ENCODE measurements around the gene COL5A1.

COL5A1 gene

DNA sequence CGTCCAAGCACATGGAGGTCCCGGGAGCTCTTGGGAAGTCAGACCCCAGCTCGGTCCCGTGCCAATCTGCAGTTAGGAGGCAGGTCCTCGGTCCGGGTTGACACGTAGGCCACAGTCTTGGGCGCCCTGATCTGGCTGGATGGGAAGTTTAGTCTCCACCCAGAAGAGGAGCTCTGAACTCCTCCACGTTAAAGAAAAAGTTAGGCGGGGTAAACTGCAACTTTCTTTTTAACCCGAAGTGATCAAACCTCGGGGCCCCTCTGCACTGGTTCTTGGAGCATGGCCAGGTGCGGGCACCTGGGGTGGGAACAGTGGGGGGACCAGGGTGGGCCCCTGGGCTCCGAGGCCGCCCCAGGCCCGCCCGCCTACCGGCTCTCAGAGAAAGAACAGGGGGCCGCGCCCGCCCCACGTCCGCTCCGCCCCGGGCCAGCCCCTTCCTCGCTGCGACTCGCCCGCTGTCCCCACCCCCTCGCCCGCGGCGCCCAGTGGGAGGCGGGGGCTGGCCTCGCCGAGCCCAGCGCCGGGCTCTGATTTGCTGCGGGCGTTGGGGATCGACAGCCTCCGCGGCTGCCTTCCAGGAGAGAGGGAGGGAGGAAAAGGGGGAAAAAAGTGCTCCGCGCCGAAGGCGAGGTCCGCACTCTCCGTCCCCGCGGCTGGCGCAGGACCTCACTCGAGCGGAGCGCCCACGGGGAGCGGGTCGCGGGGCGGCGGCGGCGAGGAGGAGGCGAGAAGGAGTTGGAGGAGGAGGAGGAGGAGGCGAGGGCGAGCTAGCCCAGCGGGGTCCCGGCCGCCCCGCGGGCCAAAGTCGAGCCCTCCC lies at the start of gene COL5A1:
COL5A1 (plus strand) TSS at position 631 of the 817 bp plus-strand sequence. CDS start 385 bp downstream, outside the sequence.
- no peak for DNase-seq

DNA sequence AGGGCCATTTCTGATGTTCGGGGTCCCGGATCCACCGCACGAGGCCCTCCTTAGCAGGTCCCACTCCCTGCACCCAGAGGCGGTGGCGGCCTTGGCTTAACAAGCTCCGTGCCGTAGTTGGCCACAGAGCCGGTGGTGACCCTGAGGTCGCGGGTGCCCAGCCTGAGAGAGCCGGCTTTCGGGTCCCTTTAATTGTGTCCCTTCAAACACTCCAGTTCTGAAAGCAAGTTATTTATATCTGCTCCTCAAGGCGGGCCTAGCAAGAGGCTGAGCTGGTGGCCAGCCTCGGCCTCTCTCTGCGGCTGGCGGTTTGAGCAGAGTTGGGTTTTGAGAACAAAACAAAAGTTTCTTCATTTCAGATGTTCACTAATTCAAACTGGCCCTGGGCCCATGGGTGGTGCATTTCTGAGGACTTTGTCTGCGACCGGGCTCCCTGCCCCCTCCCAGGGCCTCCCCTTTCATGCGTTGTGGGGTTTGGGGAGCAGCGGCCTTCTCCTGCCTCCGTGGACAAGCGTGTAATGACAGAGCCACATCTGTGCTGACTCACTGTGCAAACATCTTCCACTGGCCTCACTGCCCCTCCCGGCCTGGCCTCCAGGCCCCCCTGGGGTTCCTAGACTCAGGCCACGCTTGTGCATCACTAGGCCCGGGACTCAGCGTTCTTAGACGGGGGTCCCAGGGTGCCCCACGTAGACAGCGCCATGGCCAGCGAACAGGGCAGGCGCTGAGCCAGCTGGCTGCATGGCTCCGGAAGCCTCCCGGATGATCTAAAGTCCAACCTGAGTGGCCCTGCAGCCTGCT lies 49.4 kb upstream of the COL5A1 start:
- DNase-seq: no peak

DNA sequence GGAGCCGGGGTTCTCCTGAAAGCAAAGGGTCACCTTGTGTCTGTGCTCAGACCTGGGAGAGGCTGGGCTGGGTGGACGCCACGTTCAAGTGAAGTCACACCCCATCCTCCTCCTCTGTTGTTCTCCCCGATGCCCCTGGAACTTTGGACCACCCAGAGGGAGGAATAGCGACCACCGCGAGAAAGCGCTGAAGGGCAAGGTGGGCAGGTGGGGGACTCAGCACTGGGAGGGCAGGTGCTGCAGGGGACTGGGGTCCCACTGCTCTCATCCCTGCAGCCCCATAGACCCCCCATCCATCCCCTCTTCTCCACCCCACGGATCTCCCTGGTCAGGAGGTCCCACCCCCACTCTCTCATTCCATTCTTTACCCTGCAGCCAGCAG lies 48.8 kb upstream of the COL5A1 start:
- no peak for DNase-seq

DNA sequence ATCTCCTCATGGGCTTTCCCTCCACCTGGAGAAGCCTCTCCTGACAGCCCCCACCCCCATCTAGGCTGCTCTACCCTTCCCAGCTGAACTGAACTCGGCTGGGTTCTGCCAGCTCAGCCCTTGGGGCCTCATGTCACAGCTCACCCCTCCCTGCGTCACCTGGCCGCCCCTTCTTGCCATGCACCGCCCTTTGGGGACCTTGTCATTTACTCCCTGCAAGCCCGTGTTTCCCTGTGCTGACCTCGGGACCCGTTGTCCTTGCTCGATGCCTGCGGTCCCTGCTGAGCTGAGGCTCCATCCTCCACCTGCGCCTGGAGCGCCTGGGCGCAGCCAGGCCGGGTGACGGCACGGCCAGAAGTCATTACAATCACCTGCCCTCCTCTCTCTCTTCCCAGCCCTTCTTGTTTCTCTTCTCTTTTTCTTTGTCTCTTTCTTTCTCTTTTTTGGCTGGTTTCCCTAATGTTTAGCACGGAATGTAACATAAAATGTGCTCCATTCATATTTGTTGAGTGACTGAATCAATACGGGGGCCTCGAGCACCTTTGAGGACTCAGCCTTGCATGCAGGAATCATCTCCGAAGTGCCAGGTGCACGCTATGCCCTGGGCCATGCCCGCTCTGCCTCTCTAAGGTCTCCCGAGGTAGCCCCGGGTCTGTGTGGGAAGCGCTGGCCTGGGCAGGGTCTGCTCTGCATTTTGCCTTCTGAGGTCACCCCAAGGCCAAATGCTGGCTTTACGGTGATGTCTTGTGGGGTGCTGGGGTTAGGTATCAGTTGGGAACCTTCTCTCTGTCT lies 48.1 kb upstream of the COL5A1 start:
- DNase-seq: no peak

DNA sequence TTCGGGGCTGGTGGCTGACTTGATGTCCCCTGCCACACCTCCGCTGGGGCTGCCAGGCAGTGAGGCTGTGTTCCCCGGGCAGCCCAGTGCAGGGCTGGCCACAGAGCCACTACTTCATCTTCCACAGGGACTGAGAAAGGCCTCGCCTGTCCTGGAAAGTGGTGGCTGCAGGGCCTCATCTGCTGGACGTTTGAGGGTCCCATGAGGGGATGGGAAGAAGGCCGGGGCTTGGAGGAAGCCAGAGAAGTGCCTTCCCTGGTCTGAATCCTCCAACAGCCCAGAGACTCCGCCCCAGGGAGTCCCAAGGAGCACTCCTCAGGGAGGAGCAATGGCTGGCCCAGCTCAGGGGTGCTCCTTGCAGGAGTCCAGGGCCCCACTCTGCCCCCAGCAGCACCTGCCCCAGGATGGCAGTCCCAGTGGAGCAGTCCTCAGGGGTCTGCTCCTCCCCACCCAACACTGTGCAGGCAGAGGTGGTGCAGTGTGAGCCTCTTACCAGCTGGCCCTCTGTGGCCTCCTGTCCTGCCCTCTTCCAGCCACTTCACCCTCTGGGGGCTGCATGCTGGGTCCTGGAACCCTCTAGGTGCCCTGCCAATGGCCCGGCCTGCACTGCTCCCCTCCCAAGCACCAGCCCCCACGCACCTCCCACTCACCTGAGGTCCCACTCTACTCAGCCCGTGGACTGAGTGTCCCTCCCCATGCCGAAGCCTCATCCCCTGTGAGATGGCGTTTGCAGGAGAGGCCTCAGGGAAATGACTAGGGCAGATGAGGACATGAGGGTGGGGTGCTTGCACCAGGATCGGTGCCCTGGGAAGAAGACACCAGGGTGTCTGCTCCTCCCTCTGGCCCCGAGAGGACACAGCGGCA lies 47.3 kb upstream of the COL5A1 start:
- DNase-seq: no peak

DNA sequence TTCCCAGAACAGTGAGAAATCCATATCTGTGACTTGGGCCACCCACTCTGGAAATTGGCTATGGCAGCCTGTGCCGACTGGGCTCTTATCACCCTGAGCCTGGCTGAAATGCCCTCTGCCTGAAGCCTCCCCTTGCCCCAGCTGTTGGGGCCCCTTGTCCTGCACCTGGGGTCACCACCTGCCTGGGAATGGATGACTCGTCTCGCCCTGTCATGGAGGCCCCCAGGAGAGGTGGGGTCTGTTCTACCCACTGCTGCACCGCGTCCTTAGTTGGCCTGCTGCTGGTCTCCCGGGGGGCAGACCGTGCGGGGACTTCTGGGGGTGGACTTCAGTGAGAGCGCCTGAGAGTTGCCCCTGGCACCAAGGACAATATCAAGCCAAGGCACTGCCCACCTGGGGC lies 46.6 kb upstream of the COL5A1 start:
- no peak for DNase-seq

DNA sequence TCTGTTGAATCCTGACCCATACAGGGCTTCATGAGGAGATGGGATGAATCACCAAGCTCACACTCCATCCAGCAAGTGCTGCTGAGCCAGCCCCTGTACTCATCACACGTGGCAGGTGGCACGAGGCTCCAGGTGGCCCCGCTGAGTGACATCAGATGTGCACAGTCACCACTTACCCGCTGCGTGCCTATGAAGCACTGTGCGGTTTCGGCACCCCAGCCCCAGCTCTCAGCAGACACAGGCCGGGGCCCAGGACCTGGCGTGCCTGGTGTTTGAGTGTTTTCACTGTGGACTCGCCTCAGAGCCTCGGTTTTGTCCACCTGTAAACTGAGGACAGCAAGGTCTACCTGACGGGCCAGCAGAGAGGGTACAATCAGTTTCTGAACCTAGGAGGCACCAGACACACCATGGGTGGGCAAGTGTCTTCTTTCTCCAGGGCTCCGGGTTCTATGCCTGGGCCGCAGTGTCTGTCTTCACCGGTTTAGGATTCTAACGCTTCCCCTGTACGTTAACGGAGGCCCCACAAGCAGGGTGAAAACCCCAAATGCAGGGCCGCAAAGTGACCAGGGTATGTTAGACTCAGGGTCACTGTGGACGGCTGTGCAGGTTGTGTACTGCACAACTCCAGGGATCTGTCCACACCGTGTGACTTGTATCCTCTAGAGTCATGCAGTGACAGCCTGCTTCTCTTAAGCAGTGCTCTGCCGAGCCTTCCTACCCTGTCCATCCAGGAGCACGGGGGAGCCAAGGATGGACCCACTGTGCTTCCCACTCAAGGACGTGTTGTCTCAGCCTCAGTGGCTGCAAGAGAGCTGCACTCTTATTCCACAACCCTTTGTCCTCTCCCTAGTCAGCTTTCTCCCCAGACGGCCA lies 44.3 kb upstream of the COL5A1 start:
- DNase-seq: no peak

DNA sequence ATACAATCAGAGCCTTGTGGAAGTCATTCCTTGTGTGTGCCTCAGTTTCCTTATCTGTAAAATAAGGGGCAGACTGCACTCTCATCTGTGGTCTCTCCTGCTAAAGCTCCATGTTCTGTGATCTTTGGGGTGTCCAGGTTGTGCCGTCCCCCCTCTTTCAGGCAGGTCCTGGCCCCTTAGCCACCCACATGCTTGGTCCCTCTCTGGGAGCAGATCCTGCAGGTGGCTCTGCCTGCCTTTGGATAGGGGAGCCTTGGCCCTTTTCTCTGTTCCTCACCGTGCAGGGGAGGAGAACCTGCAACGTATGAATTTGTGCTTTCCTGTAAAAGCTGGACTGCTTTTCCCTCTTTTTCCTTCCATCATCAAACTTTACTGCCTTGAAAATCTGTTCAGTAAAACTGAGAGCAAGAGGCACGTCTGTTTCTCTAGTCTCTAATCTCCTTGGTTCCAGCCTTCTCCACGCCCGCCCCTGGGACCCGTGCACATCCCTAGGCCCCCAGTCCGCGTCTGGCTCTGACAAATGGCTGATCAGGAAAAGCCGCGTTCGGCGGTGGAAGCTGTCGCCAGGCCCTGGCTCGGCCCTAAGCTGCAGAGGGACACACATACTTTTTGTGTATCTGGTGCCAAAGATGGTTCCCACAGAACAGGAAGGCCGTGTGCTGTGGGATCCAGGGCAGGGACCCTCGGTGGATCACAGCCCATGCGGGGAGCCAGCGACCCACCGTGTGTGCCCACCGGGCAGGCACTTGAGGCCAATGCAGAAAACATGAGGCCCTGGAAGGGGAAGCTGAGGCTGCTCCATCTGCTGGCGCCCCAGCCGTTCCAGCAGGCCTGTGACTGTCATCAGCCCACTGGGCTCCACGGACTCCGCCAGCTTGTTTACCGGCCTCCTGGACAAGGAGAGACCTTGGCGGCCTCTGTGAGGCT lies 43.4 kb upstream of the COL5A1 start:
- no peak for DNase-seq

DNA sequence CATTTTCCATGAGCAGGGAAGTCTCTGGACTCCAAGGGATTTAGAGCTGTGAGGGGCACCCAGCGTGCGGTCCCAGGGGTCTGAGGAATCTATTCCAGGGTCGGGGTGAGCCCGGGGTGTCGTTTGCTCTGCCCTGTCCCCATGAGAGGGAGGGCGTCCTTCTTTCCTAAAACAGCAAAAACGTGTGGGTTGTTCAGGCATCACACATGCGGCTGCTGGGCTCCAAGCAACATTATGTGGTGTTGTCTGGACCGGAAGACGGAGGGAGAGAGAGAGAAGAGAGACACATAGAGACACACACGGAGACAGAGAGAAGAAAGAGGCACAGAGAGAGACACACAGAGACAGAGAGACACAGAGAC lies 42.7 kb upstream of the COL5A1 start:
- no peak for DNase-seq

DNA sequence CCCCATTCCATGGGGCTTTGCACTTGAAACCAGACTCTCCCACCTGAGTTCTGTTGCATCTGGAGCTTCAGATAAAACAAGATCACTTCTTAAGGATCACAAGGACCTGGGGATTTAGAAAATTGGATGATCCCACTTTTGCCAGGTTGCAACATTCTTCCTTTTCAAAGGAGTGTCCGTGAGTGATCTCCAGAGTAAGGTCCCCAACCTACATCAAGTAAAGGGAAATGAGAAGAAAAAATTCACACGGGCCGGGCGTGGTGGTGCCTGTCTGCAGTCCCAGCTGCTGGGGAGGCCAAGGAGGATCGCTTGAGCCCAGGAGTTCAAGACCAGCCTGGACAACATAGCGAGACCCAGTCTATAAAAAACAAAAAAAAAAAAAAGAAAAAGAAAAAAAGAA lies 41.2 kb upstream of the COL5A1 start:
- DNase-seq: no peak

DNA sequence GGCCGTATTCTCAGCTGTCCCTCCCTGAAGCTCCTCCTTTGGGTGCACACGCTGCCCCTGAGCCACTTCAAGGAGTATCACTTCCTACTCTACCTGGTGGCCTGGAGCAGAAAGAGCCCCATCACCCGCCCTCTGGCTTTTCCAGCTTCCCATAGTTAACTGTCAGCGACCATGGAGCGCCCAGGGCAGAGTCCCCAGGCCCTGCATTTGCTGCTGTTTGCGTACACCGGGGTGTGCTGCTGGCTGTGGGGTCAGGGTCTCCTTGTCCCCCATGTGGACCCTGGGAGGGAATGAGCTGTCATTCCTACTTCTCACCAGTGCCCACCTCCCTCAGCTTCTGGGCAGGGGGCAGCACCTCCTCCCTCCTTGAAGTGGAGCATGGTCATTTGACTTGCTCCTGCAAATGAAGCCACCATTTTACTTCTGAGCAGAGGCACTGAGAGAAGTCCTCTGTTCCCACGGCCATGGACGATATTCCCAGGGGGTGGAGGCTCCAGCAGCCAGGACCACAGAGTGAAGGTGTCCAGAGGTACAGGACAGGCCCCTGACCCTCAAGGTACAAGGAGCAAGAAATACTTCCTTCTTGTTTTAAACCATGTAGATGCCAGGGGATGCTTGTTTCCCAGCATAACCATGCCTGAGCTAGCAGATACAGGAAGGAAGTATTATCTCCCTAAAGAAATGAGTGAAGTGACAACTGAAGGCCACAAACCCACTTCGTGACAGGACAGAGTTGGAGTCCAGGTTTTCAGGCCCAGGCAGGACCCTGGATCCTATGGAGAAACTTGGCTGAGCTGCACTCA lies 40.6 kb upstream of the COL5A1 start:
- no peak for DNase-seq

DNA sequence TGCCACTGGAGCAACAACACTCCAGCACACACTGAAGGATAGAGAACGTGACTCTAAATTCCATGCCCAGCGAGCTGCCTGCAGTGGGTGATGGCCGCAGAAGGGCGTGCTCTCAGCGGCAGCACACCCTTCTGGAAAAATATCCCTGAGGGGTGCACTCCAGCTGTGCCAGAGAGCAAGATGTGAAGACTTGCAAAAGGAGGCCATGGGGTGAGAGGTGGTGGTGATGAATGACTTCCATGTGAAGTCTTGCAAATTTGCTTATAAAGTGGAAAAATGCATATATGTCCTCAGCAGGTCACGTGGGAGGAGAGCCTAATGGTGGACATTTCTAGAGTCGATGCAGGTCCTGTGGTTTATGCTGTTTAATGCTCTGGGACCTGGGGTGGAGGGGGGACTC lies 39.8 kb upstream of the COL5A1 start:
- no peak for DNase-seq

DNA sequence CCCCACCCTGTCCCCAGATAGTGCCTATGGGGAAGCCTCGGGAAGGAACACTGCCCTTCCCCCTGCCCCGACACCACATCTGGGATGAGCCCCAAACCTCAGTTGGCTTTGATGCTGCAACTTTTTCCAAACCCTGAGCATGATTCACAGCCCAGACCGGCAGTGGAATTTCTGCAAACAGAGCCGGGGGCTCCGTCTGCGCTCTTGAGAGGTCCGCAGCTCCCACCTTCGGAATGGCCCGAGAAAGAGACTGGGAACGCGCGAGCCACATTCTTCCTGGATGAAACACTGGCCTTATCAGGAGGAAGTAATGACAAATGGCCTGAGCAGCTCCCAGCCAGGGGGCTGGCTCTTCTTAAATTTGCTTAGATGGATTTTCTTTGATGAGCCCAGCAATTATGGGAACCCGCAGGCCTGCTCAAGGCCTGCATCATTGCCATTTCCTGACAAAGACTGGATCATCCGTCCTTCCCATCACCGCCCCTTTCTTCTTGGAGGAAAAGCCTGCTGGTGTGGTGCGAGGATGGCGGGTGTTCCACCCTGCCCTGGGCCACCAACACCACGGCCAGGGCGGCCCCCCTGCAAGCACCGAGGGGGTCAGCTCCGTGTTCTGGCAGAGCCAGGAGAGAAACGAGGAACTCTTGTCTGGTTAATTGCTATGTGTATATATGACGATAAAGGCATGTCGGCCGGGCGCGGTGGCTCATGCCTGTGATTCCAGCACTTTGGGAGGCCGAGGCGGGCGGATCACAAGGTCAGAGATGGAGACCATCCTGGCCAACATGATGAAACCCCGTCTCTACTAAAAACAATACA lies 38.8 kb upstream of the COL5A1 start:
- DNase-seq: no peak

DNA sequence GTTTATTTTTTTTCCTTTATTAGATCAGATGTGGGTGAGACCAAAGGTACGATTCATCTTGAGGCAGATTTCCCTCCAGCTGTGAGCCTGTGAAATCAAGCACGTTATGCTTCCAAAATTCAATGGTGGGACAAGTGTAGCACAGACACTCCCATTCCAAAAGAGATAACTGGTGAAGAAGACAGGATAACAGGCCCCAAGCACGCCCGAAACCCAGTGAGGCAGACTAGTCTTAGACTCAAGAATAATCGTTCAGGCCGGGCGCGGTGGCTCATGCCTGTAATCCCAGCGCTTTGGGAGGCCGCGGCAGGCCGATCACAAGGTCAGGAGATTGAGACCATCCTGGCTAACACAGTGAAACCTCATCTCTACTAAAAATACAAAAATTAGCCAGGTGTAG lies 36.8 kb upstream of the COL5A1 start:
- DNase-seq: no peak

DNA sequence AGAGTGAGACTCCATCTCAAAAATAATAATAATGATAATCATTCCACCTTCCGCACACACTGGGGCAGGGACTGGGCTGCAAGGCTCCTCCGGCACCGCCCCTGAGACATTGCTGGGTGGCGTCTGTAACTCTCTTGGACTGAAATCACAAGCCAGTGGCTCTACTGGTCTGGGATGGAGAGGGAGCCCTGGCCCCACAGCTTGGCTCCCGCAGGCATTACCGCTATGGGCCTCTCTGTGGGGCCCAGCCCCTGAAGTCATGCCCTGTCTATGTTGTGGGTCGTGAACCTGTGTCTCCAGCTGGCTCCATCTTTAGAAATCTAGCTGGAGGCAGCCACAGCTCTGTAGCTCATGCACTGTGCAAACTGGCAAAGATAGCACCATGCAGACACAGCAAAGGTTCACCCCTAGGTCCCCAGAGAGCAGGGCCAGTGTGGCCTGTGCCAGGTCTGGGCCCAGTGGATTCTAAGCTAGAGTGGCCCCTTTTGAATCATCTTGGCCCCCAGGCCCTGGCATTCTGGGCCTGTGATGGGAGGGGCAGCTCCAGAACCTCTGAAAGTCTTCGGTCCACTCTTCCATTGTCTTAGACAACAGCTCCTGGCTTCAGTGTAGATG lies 36.1 kb upstream of the COL5A1 start:
- DNase-seq: no peak

DNA sequence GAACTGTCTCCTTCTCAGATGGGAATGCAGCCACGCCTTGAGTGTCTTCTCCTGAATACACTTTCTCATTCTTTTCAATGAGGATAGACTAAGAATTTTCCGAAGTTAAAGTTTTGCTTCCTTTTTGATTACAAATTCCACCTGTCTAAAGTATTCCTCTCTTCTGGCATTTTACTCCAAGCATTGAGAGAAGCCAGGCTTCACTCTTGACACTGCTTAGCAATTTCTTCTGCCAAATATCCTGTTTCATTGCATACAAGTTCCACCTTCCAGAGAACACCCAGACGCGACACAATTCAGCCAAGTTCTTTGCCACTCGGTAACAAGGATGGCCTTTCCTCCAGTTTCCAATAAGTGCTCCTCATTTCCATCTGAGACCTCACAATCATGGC lies 35.6 kb upstream of the COL5A1 start:
- no peak for DNase-seq

DNA sequence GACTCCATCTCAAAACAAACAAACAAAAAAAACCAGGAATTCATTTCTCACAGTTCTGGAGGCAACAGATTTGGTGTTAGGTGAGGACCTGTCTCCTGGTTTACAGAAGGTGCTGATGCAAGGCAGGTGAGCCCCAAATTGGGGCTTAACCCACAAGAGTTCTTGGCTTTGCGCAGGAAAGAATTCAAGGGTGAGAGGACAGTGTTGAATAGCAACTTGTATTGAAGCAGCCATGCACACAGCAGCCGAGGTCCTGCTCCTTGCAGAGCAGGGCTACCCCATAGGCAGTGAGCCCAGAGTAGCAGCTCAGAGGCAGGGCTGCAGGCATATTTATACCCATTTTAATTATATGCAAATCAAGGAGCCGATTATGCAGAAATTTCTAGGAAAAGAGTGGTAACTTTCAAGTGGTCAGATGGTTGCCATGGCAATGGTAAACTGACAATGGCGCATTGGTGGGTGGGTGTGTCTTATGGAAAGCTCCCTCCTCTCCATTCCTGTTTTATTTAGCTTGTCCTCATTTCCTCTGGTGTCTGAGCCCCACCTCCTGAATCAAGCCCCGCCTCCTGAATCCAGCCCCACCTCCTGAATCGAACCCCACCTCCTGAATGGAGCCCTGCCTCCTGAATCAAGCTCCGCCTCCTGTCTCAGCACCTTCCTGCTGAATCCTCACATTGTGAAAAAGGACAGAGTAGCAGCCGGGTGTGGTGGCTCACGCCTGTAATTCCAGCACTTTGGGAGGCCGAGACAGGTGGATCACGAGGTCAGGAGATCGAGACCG lies 34.5 kb upstream of the COL5A1 start:
- DNase-seq: no peak

Data from NK-92 treated with Interleukin-12 subunit alpha and Interleukin-12 subunit beta, amount 100 ng/mL, for 24 hours (cell line).